Stimulated activated CD4-positive, alpha-beta T cell treated with anti-CD3 and anti-CD28 coated beads, Interleukin-2, amount 100 ng/mL, for 4 hours (primary cell): ENCODE results near the gene MYRFL.
"Not testable (repeated sequence)": the region's sequence is repeated elsewhere in the genome, so short reads cannot be mapped to it uniquely, and the experiment has no call there.

Experiments
- DNase-seq: peaks from one replicate; pipeline ENCODE4 v3.0.0-alpha.2; 2020; ENCODE audit warnings: low read depth

The MYRFL gene

DNA sequence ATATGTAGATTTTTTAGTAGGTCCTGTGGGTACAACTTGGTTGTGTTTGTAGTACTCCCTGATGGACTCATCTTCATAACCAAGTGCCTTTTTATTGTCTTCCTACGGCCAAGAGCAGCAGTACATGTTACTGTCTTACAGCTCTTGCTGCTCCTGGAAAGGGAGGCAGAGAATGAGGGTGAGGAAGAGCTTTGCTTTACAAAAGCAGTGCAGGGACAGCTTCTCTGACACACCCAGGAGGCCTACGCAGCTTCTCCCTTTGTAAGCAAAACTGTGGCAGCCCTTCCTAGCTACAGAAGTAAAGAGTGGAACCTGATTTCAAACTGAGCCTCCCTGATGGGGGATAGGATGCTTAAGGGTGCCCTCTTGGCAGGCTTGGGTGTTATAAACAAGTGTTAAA lies 18.6 kb downstream of the MYRFL start:
- no peak for DNase-seq

DNA sequence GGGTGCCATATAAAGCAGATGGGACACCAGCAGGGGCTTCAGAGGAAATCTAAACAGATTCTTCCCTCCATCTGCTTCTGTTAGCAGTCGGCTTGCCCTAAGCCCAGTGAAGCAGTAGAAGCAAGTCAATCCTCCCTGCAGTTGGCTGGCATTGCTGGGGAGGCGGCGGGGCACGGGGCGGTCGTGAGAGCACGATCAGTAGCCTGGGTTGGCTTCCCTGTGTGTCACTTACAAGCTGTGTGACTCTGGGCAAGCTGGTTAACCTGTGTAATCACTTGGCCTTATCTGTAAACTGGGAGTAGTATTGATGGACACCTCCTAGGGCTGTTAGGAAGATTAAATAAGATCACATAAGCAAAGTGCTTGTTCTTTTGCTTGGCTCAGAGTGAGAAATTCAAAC lies 19.4 kb downstream of the MYRFL start:
- DNase-seq: no peak

DNA sequence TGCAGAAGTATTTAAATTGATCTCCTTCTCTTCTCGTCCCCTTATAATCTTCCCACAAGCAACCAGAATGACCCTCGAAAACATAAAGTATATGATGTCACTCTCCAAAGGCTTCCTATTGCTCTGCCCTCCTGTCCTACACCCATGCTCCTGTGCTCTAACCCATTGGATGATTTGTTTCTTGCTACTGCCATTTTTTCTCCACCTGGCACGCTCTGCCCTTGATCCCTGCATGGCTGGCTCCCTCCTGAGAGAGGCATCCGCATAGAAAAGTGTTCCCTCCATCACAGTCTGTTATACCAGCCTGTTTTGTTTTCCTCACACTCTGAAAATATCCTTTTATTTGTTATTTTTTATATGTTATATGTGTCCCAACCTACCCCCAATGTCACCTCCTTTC lies 19.8 kb downstream of the MYRFL start:
- DNase-seq: no peak

DNA sequence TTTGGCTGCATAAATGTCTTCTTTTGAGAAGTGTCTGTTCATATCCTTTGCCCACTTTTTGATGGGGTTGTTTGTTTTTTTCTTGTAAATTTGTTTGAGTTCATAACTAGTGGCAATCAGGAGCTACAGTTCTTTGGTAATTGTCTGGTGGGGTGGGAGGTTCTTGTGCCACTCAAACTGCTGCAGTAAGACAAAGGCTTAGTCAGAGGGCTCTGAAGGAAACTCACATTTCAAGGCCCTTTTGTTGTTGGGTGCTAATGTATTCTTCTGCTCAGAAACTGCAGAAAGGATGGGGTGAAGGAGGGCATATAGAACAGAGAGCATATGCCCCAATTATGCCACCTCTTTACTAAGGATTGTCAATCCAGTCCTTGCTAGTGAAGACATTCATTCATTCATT lies 21.9 kb downstream of the MYRFL start:
- no peak for DNase-seq

DNA sequence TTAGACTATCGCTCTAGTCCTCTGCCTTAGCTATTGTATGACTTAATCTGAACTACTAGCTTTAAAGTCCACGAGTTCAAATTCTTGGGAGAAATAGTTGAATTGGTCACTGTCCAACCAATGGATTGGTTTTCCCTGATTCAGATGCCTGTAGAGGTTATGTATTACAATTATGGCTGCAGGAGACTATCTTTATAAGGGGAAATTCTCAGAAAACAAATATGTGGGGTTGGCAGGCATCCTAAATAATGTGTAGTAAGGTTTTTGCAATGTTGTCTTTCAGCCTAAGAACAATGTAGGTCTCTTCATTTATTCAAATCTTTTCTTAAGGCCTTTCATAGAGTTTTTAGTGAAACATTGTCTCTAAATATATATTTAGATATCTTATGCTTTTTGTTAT lies 26.9 kb downstream of the MYRFL start:
- no peak for DNase-seq

DNA sequence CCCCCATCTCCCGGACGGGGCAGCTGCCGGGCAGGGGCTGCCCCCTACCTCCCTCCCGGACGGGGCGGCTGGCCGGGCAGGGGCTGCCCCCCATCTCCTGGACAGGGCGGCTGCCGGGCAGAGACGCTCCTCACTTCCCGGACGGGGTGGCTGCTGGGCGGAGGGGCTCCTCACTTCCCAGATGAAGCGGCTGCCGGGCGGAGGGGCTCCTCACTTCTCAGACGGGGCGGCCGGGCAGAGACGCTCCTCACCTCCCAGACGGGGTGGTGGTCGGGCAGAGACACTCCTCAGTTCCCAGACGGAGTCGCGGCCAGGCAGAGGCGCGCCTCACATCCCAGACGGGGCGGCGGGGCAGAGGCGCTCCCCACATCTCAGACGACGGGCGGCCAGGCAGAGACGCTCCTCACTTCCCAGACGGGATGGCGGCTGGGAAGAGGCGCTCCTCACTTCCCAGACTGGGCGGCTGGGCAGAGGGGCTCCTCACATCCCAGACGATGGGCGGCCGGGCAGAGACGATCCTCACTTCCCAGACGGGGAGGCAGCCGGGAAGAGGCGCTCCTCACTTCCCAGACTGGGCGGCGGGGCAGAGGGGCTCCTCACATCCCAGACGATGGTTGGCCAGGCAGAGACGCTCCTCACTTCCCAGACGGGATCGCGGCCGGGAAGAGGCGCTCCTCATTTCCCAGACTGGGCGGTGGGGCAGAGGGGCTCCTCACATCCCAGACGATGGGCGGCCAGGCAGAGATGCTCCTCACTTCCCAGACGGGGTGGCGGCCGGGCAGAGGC lies 28.3 kb downstream of the MYRFL start:
- not testable (repeated sequence) for DNase-seq

DNA sequence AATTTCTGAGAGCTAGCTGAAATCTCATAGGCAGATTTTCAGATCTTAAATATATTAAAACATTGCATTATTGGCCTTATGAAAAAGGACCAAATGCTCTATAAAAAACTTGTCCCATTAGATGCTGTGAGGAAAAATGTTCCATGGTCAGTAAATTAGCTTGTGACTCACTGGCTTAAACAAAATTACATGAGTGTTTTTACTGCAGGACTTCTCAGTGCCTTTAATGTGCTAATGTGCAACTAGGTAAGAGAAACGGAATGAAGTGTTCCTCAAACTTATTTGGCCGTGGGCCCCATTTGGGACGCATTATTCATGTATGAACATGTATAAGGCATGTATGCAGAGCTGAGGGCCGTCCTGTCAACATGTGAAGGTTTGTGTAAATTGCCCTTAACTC lies 41.7 kb downstream of the MYRFL start:
- DNase-seq: no peak

DNA sequence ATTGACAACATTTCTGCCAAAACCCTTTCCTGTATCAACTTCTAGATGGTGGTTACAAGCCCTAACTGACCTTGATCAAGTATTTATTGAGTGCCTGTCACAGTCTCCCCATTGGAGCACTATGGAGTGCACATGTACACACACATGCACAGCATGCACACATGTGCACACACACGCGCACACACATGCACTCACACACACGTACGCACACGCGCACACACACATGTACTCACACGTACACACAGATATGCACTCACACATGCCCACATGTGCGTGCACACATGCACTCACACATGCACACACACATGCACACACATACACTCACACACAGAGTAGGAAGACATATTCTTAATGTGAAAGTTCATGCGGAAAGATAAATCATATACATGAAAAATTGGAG lies 43.7 kb downstream of the MYRFL start:
- no peak for DNase-seq

DNA sequence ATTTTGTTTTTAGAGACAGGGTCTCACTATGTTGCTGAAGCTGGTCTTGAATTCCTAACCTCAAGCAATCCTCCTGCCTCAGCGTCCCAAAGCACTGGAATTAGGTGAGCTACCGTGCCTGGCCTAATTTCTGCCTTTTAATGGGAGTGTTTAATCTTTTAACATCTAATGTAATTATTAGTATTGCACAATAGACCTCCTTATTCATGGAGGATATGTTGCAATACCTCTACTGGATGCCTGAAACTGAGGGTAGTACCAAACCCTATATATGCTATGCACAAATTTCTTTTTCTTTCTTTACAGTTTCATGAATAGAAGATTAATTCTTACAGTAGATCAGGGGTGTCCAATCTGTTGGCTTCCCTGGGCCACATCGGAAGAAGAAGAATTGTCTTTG lies 47.8 kb downstream of the MYRFL start:
- DNase-seq: no peak

DNA sequence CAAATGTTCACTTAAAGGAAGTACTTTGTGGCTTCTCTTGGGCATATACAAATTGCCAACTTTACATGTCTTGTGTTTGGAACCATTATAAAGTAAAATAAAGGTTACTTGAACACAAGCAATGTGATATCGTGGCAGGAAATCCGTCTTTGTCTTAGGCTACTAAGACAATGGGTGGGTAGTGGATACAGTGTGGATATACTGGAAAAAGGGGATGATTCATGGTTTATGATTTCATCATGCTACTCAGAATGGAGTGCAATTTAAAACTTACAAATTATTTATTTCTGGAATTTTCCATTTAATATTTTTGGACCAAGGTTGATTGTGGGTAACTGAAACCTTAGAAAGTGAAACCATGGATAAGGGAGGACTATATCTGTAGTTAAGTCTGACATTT lies 48.4 kb downstream of the MYRFL start:
- DNase-seq: no peak

DNA sequence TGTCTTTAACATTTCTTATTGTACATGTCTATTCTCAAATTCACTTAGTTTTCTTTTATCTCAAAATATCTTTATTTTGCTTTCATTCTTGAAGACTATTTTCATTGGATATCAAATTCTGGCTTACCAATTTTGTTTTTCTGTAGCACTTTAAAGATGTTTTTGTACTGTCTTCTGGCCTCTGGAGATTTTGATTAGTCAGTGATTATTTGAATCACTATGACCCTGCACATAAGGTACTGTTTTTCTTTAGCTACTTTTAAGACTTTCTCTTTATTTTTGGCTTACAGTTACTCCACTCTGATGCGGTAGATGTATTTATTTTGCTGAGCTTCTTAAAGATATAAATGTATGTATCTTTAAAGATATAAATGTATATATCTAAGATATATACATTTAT lies 49.6 kb downstream of the MYRFL start:
- DNase-seq: no peak

DNA sequence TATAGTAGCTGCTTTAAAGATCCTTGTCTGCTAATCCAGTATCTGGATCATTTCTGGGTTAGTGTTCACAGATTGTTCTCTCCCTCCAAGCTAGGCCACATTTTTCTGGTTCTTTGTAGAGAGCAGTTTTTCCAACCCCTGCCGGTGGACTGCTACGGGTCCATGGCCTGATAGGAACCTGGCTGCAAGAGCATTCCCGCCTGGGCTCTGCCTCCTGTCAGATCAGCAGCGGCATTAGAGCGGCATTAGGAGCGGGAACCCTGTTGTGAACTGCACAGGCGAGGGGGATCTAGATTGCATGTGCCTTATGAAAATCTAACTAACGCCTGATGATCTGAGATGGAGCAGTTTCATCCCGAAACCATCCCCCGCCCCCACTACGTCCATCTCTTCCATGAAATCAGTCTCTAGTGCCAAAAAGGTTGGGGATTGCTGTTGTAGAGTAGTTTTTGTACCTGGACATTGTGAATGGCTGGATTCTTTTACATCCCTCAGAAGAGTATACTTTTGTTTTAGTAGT lies 50.4 kb downstream of the MYRFL start:
- DNase-seq: no peak

DNA sequence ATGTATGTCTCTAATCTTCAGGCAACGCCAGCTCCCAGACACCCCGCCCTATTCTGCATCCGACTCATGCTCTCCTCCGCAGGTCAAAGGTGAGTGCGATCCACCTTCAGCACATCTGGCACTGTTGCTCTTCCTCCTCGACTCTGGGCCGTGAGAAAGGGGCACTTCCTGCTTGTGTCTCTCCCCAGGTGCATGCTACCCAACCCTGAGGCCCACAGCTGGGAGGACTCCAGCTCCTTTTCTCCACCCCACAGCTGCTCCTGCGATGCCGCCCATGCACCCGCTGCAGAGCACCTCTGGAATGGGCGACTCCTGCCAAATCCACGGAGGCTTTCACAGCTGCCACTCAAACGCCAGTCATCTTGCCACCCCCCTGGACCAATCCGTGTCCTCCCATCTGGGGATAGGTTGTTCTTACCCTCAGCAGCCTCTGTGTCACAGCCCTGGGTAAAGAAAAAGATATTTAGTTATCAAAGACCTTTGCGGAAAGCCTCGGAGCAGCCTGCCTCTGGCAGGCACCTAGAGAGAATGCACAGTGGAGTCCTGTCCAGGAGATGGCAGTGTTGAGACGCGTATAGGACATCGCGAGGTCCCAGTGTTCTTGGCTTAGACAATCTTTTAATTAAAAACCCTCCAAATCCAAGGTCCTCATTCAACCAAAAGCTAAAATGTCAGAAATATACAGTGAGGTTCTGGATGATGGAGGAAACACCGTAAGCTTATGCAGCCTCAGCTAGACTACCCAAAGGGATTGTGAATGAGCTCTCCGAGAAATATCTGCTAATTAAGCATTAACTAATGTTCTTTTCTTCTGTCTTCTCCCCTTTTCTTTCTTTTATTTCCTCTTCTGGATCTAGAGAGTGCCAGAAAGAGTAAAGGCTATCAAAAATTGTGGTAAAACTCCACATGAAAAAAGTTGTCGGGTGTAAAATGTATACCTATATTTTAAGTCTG lies 54.3 kb downstream of the MYRFL start:
- peak; percentile 29 for DNase-seq

DNA sequence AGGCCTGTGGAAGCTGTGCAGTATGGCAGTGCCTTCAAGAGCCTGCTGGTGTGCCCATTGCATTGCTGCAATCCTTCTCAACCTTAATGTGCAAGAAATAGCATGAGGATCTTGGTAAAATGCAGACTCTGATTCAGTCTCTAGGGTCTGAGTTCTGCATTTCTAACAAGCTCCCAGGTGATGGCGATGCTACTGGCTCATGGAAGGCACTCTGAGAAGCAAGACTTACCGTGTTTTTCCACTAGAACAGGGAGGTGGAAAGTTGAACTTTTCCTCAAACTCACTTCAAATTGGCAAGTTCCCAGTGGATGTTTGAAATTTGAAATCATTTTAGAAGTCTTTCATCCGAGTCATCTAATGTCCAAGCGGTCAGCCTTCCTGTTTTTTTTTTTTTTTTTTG lies 55.5 kb downstream of the MYRFL start:
- no peak for DNase-seq

DNA sequence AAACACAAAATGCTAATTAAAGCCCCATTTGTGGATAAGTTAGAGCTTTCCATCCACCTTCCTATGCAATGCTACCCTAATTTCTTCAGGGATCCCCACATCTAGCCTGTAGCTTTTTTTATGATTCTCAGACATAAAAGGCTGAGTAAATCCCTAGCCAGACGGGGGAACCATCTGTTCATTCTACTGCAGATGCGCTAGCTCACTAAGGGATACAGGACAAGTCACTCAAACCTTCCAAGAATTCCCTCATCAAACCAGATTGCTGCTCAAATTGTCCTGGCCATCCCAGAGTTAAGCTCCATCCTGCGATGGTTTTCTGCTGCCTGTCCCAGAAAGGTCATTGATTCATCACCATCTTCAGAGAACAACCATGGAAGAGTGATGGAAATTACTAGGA lies 56.7 kb downstream of the MYRFL start:
- no peak for DNase-seq

DNA sequence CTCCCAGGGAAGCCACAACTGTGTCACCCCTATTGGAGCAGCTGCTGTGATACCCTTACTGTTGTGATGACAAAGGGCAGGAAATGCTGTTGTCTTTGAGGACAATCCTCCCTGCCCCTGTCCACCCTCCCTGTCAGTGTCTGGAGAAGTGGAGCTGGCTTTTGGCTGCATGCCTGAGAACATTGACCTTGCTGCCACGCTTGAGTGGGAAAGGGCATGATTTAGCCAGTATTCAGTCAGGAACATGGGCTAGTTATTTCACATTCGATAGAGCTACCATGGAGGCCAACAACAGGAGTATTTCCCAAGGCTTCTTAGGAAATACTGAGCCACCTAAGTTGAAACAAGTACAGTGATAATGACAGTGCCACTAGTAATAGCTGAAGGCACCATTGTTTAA lies 59.4 kb downstream of the MYRFL start:
- no peak for DNase-seq

DNA sequence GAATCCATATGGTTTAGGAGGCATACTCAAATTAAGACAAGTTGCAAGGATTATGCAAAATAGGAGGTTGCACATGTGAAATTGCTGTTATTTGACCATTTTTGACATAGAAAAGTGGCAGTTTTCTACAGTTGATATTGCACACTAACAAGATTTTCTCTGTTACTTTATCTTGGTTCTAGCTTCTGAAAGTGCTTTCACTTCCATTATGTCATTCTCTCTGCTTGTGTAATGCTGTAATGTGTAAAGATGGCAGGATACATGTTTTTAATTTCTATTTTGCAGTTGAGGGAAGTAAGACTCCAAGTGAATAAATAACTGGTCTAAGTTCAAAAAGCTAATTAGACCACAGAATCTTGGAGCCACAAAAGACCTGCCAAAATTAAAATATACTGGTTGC lies 60.6 kb downstream of the MYRFL start:
- no peak for DNase-seq

DNA sequence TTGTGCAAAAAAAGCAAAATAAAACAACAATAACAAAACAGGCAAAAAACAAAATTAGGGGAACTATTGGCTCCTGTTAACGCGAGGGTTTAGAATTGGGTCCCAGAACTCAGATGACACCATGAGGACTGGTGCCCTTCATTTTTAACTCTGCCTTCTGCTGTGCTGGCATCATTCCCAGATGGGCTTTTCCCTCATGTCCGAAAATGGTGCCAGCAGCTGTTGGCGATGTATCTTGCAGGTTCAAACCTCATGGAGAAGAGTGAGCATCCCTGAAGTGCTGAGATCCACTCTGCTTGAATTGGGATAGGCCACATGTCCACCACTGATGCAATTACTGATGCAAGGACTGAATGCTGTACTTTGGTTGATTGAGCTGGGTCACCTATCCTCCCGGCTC lies 61.1 kb downstream of the MYRFL start:
- no peak for DNase-seq

DNA sequence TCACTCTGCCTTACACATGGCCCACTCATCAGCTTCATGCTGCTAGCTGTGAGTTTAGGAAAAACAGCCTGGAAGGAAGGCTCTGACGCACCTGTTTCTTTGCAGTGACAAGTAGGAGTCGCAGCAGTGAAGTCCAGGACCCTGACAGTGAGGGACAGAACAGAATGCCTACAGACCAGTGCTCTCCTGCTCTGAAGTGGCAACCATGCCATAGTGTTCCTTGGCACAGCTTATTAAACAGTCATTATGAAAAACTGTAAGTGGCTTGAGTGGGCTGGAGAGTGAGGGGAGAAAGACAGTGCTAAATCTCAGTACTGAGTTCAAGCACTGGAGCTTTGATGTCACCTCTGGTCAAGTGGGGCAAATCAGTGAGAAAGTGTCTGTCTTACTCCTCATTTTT lies 61.7 kb downstream of the MYRFL start:
- DNase-seq: no peak

DNA sequence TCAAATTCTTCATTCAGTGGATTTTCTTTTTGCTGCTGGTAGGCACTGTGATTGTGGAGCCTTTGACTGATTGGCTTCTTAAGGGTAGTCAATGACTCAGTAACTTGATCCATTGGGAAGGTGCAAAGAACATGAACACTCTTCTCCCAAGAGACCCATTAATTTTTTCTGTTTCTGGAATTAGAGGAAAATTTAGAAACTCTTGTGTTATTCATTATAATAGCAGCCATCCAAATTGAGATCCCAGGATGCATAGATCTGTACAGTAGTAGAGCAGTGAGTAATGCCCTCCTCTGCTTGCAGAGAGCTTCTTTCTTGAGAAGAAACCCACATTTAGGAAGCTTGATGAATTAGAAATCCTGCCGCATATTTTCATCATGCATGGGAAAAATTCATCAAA lies 63.9 kb downstream of the MYRFL start:
- DNase-seq: no peak

DNA sequence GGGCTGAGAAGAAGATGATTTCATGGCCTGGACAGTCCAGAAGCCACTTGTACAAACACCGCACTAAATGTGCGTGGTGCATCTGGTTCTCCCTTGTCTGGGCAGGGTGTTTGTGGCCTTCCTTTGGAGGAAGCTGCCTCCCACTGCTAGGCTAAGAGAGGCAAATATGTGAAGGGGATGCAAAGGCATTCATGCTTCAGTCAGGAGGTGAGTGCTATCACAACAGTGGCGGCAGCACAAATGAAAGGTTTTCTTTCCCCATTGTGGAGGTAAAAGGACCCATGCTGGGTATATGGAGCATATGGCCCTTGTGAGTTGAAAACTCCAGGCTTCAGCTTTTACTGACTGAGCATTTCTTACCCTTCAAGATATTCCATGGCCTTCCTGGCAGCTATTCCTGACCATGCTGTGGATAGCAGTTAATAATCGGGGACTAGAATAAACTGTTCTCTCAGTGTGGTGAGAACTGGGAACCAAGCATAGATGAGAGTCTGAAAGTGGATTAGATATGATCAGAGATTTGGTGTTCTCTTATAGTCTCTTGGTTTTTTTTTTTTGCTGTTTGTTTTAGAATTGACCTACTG lies 69.9 kb downstream of the MYRFL start:
- DNase-seq: no peak

DNA sequence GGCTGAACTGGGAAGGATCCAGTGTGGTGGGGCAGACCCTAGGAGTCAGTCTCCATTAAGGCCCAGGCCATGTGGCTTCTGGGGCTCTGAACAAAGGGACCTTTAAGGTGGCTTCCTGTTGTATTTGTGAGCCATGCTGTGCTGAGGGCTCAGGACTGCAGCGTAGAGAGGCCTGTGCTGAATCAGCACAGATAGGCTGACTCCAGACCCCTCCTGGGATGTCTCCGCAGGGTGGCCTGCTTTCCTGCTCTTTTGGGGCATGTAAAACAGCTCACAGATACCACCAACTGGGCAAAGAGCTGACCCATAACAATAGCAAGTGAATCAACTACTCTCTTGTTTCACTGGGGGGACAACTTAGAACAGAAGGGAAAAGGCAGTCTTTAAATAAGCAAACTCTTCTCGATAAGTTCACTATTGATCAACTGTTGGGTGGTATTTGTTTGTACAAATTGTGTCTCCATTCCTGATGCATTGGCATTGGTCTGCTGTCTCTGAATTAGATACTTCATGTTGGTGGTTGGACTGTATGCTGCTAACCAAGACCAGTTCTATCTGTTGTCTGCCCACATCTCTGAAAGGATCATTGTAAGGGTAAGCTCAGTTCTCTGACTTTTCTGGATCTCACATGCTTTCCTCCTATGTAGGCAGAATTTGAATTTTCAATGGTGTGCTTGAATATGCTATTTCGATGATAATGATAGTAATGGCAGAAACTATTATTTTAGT lies 71.8 kb downstream of the MYRFL start:
- DNase-seq: no peak
